IPS-18a (cell line): ENCODE results near the gene N4BP3.

Source experiments
- H3K27ac ChIP-seq: one replicate; pipeline ENCODE4 v1.5.1; 2013; ENCODE audit warnings: low read length
- H3K27me3 ChIP-seq: one replicate; pipeline ENCODE4 v1.6.1; 2013; ENCODE audit warnings: mild to moderate bottlenecking, low read length; ENCODE audit not compliant: control insufficient read depth, insufficient read depth
- H3K36me3 ChIP-seq: one replicate; pipeline ENCODE4 v1.6.1; 2013; ENCODE audit warnings: low read depth, low read length; ENCODE audit not compliant: control insufficient read depth
- H3K4me1 ChIP-seq: one replicate; pipeline ENCODE4 v1.6.1; 2013; ENCODE audit warnings: low read depth, low read length; ENCODE audit not compliant: control insufficient read depth
- H3K4me3 ChIP-seq: one replicate; pipeline ENCODE4 v1.5.1; 2013; ENCODE audit warnings: low read length
- H3K9ac ChIP-seq: one replicate; pipeline ENCODE4 v1.6.1; 2013; ENCODE audit warnings: mild to moderate bottlenecking, low read length, moderate library complexity
- H3K9me3 ChIP-seq: one replicate; pipeline ENCODE4 v1.6.1; 2013; ENCODE audit warnings: low read depth, low read length; ENCODE audit not compliant: control insufficient read depth

The N4BP3 gene

DNA sequence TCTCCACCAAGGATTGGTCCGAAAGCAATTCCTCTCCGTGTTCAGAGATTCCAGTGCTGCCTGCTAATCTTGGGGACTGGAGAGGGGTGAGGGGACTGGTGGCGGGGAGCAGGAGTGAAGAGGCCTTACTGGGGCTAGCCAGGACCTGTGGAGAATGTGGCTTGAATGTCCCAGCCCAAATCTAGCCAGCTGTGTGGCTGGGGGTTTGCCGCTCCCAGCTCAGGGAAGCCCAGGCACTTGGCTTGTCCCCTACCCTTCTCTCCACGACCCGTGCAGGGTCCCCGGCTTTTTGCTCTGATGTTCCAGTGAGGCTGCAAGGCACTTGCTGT is 2.4 kb downstream of the N4BP3 start:
- H3K27me3 ChIP-seq, result no peaks in the 10 kb centered on the region
- H3K9ac ChIP-seq, result peak overlapping the region; percentile 66
- no peaks in the 10 kb centered on the region for H3K9me3 ChIP-seq
- H3K36me3 ChIP-seq, result peaks cover 9% of the 10 kb centered on the region
- H3K4me1 ChIP-seq, result peaks cover 32% of the 10 kb centered on the region
- peak overlapping the region; percentile 69 for H3K27ac ChIP-seq
- peak overlapping the region; percentile 87 for H3K4me3 ChIP-seq

DNA sequence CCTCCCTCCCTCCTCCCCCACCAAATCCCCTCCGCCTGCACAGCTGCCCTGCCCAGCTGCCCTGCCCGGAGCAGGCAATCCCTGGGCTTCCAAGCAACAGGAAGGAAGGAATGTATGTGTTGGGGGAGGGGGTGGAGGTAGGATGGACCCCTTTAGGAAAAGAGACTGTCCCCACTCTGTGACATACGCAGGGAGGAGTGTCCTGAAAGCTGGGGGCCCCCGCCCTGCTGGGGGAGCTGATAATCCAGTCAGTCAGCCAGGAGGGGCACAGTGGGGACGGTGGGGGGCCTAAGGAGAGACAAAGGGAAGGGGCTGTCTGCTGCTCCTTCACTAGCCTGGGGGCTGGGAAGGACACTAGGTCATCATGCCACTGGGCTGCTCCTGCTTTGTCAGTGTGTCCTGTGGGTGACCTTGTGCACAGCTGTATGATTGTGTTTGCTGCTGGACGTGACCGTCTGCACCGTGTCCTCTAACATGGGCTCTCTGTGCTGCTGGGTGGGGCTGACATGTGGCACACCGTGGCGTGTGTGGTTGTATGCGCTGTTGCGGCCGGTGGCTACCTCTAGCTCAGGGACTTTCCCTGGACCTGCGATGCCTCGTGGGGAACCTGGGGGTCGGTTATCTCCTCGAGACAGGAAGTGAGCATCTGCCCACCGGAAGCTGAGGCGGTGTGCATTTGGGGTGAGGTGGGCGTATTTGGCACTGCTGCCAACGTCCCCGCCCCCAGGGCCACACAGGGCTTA is 3.0 kb downstream of the N4BP3 start:
- peak overlapping the region; percentile 84 for H3K27ac ChIP-seq
- no peaks in the 10 kb centered on the region for H3K27me3 ChIP-seq
- no peaks in the 10 kb centered on the region for H3K9me3 ChIP-seq
- peaks cover 32% of the 10 kb centered on the region for H3K4me1 ChIP-seq
- peak overlapping the region; percentile 66 for H3K9ac ChIP-seq
- H3K36me3 ChIP-seq, result peaks cover 14% of the 10 kb centered on the region
- peak overlapping the region; percentile 87 for H3K4me3 ChIP-seq

DNA sequence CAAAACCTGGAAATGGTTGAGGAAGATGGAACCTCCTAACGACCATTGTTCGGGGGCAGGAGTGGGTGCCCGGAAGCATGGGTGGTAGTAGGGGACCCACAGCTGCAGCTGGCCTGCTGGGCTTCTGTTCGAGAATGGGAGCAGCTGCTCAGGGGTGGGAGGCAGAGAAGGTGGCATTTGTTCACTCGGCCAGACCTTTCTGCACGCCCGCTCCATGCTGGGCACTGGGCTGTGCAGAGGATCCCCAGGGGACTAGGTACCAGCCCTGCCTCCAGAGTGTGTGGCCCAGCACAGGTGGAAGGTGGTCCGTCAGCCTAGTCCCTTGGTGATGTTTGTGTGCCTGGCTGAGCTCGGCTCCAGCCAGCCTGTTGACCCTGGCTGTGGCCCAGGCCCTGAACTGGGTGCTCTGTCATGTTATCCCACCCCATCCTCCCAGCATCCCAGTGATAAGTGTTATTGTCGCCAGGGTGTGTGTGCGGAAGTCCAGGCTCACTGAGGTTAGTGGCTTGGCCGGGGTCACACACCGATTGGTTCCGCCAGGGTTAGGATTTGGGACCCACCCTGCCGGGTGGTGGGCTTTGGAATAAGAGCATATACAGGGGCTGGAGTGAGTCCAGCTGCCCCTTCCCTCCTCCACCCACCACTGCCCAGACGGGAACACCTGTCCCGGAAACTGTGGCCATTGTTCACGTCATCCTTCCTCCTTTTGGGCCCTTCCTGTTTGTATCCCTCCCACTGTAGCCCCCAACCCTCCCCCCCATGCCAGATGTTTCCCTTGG is 4.8 kb downstream of the N4BP3 start:
- Histone ChIP-seq H3K27ac (no peak overlapping the region), H3K4me1 (peaks cover 36% of the 10 kb centered on the region), H3K4me3 (no peak overlapping the region), H3K36me3 (peaks cover 32% of the 10 kb centered on the region), H3K27me3 (no peaks in the 10 kb centered on the region), H3K9me3 (no peaks in the 10 kb centered on the region), H3K9ac (no peak overlapping the region)

DNA sequence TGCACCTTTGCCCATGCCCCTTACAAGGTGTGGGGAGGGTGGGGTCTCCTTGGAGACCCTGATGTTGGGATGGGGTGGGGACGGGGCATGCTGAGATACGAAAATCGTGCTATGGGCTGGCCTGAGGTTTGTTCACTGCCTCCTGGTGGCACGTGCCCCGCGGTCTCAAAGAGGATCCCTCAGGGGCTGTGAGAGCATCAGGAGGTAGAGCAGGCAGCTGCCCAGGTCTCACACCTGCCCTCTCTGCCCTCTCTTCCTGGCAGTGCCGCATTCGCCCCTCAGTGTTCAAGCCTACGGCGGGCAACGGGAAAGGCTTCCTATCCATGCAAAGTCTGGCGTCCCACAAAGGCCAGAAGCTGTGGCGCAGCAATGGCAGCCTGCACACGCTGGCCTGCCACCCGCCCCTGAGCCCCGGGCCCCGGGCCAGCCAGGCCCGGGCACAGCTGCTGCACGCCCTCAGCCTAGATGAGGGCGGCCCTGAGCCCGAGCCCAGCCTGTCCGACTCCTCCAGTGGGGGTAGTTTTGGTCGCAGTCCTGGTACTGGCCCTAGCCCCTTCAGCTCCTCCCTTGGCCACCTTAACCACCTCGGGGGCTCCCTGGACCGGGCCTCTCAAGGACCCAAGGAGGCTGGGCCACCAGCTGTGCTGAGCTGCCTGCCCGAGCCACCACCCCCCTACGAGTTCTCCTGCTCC is 6.7 kb downstream of the N4BP3 start:
- peaks cover 39% of the 10 kb centered on the region for H3K36me3 ChIP-seq
- H3K4me1 ChIP-seq, result peaks cover 42% of the 10 kb centered on the region
- H3K9ac ChIP-seq, result no peak overlapping the region
- no peak overlapping the region for H3K27ac ChIP-seq
- no peaks in the 10 kb centered on the region for H3K9me3 ChIP-seq
- H3K27me3 ChIP-seq, result no peaks in the 10 kb centered on the region
- no peak overlapping the region for H3K4me3 ChIP-seq

DNA sequence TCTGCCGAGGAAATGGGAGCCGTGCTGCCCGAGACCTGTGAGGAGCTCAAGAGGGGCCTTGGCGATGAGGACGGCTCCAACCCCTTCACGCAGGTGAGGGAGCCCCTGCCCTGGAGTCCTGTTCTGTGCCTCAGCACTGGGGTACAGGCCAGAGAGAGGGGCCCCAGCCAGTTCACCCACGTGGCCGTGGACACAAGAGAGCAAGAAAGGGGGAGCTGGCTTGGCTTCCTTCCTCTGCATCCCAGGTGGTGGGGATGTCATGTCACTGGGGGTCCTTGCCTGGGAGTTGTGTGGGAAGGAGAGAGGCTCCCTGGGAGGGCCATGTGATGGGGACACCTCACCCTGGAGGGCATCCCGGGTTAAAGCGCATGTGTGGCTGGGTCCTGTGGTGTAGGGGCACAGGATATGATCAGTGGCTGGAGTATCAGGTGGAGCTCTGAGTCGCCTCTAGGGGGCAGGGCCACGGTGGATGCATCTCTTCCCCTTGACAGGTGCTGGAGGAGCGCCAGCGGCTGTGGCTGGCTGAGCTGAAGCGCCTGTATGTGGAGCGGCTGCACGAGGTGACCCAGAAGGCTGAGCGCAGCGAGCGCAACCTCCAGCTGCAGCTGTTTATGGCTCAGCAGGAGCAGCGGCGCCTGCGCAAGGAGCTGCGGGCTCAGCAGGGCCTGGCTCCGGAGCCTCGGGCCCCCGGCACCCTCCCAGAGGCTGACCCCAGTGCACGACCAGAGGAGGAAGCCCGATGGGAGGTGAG is 7.5 kb downstream of the N4BP3 start:
- H3K9me3 ChIP-seq, result no peaks in the 10 kb centered on the region
- H3K27me3 ChIP-seq, result no peaks in the 10 kb centered on the region
- H3K4me1 ChIP-seq, result peaks cover 42% of the 10 kb centered on the region
- no peak overlapping the region for H3K27ac ChIP-seq
- H3K36me3 ChIP-seq, result peaks cover 39% of the 10 kb centered on the region
- H3K9ac ChIP-seq, result no peak overlapping the region
- no peak overlapping the region for H3K4me3 ChIP-seq

DNA sequence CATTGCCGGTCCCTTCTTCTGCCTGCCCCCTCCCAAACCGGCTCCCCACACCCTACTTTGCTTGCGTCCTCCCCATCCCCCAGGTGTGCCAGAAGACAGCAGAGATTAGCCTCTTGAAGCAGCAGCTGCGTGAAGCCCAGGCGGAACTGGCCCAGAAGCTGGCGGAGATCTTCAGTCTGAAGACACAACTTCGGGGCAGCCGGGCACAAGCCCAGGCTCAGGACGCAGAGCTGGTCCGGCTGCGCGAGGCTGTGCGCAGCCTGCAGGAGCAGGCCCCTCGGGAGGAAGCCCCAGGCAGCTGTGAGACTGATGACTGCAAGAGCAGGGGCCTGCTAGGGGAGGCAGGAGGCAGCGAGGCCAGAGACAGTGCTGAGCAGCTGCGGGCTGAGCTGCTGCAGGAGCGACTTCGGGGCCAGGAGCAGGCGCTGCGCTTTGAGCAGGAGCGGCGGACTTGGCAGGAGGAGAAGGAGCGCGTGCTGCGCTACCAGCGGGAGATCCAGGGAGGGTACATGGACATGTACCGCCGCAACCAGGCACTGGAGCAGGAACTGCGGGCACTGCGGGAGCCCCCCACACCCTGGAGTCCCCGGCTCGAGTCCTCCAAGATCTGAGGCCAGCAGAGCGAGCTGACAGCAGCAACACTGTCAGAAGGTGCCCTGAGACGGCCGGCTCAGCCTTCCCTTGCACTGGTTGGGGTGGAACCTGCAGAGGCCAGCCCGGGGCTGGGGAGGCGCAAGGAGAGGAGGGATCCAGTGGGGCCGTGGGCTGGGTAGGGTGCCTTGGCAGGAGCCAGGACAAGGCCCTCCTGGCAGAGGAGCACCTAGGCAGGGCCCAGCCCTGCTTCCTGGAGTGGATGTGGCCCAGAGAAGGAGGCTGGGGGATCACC is 8.3 kb downstream of the N4BP3 start:
- peaks cover 39% of the 10 kb centered on the region for H3K4me1 ChIP-seq
- H3K36me3 ChIP-seq, result peaks cover 39% of the 10 kb centered on the region
- no peaks in the 10 kb centered on the region for H3K27me3 ChIP-seq
- no peaks in the 10 kb centered on the region for H3K9me3 ChIP-seq
- no peak overlapping the region for H3K27ac ChIP-seq
- H3K4me3 ChIP-seq, result no peak overlapping the region
- H3K9ac ChIP-seq, result no peak overlapping the region

DNA sequence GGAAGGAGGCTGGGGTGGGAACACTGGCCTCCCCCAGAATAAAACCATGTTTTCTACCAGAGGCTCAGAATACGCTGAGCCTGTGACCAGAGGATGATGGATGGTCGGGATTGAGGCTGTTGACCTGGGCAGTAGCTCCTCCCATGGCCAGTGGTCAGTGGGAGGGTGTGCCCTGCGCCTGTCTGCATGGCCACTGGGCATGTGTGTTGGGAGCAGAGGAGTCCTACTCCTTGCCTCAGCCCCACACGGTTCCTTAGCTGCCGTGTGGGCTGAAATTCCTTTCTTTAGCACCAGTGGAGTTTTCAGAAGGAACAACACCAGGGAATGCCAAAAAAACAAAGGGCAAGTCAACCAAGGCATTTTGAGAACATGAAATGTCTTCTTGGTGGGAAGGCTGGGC is 9.0 kb downstream of the N4BP3 start:
- Histone ChIP-seq H3K9ac (no peak overlapping the region), H3K4me3 (no peak overlapping the region), H3K27ac (no peak overlapping the region)

DNA sequence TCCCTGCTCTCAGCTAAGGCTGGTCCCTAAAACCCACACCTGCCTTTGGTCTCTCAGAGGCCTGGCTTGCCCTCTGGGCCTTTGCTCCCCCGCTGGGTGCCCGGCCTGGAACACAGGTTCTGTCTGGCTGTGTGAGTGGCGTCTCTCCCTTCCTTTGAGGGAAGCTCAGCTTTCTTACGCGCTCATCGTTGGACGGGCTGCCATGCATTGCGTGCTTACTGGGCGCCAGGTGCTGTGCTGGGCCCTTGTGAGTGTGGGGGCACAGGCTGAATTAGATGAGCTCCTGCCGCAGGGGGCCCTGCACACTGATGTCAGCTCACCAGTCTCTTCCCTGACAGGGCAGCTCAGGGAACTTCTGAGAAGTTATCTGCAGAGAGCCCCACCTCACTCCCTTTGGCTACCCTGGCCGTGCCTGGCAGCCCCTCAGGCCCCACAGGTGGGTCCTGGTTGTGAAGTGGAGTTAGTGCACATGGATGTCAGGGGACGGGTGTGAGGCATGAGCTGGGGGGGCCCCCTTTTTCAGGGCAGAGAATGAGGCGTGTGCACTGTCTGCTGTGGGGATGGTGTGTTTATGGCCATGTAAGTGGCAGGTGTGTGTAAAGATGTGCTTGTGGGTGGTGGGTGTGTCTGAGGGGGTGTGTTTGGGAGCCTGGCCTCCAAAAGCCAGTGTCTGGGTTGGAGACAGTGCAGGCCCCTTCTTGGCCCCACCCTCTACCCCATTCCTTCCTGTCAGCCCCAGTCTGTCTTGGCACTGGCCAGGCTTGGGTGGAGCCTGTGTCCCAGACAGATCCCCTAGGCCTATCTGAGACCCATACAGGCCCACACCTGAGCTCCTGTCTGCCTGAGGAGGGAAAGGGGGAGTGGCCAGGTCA is 10.0 kb downstream of the N4BP3 start:
- no peak overlapping the region for H3K4me3 ChIP-seq
- H3K36me3 ChIP-seq, result peaks cover 39% of the 10 kb centered on the region
- no peak overlapping the region for H3K9ac ChIP-seq

More for the DNA sequence above, 9.0 kb downstream of the N4BP3 start:
- H3K4me1 ChIP-seq, result peaks cover 39% of the 10 kb centered on the region
- peaks cover 39% of the 10 kb centered on the region for H3K36me3 ChIP-seq
- H3K27me3 ChIP-seq, result no peaks in the 10 kb centered on the region
- no peaks in the 10 kb centered on the region for H3K9me3 ChIP-seq

DNA sequence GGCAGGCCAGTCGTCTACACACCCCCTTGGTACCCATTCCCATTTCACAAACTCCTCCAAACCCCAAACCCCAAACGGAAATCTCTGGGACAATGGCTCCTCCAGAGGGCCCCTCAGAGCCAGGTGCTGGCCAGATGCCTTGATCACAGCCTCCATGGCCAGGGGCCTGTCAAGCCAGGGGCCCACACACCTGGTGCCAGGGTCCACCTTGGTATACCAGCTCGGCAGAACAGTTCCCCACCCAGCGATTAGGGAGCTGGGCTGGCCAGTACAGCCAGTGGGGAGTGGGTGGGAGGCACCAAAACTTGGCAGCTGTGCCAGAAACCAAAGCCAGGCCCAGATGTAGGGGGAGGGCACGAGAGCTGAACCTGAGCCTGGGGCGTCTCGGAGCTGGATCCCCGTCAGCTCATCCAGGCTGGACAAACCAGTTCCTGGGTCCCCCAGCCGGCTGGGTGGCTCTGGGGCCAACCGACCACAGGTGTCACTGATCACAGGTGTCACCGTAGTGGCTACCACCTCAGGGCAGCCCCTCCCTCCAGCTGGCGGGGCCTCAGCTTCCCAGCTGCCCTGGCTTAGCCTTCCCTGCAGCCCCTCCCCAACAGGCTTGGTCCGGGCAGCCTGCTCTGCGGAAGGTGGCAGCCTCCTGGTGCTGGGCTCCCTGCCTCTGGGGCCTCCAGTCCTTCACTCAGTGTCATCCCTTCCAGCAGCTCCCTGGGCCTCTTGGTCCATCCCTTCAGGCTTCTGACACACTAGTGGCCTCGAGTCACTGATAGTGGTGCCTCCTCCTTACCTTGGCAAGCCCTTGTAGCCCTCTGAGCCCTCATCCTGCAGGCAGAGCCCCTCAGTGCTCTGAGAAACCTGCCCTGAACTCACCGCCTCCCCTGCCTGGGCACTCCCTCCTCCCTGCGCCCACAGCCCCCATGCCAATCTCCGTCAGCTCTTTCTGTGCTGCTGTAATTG is 10.9 kb downstream of the N4BP3 start:
- Histone ChIP-seq H3K9me3 (no peaks in the 10 kb centered on the region), H3K4me1 (peaks cover 37% of the 10 kb centered on the region), H3K9ac (no peak overlapping the region), H3K27me3 (no peaks in the 10 kb centered on the region), H3K27ac (no peak overlapping the region), H3K4me3 (no peak overlapping the region), H3K36me3 (peaks cover 39% of the 10 kb centered on the region)

More for the DNA sequence above, 10.0 kb downstream of the N4BP3 start:
- H3K27ac ChIP-seq, result no peak overlapping the region
- no peaks in the 10 kb centered on the region for H3K9me3 ChIP-seq
- no peaks in the 10 kb centered on the region for H3K27me3 ChIP-seq
- H3K4me1 ChIP-seq, result peaks cover 36% of the 10 kb centered on the region
